ENCODE measurements around the gene APOL1.

DNA sequence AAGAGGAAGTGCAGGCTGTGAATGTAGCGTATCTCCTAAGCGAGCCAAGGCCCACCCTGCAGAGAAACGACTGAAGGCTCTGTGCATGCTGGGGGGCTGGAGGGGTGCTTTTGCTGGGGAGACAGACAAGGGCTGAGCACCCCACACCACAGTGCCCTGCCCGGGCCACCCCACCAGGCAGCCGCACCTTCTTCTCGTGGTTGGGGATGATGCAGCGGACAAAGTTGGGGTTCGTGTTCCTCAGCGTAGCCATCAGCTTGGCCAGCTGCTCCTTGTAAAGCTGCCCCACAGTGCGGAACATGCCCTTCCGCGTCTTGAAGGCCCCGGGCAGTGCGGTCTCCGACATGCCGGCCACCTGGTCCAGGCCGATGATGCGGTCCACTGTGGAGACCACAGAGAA lies 53.3 kb downstream of the APOL1 start:
- TF ChIP-seq EZH2phosphoT487 (IDR thresholded peaks at IDR 0.05; ENCODE audit: borderline replicate concordance) = no peak
- TF ChIP-seq, protein P1, sequence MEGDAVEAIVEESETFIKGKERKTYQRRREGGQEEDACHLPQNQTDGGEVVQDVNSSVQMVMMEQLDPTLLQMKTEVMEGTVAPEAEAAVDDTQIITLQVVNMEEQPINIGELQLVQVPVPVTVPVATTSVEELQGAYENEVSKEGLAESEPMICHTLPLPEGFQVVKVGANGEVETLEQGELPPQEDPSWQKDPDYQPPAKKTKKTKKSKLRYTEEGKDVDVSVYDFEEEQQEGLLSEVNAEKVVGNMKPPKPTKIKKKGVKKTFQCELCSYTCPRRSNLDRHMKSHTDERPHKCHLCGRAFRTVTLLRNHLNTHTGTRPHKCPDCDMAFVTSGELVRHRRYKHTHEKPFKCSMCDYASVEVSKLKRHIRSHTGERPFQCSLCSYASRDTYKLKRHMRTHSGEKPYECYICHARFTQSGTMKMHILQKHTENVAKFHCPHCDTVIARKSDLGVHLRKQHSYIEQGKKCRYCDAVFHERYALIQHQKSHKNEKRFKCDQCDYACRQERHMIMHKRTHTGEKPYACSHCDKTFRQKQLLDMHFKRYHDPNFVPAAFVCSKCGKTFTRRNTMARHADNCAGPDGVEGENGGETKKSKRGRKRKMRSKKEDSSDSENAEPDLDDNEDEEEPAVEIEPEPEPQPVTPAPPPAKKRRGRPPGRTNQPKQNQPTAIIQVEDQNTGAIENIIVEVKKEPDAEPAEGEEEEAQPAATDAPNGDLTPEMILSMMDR (conservative IDR thresholded peaks at IDR 0.05; ENCODE audit: low read length) = no peak
